RWPE2 (cell line): ENCODE measurements around the gene SPATA31C1.
A peak's percentile ranks its signal among the peaks of the same experiment; 100 is the strongest.
"Not testable (repeated sequence)": the region's sequence is repeated elsewhere in the genome, so short reads cannot be mapped to it uniquely, and the experiment has no call there.

Source experiments
- ATAC-seq: fragments of 200-7000 bp; cut with Tn5 transposase; 3 replicates; pipeline ENCODE4 v1.9.1; 2021; ENCODE audit warnings: low read depth
- DNase-seq: peaks from one replicate; pipeline ENCODE4 v3.0.0-alpha.2; 2020; ENCODE audit warnings: low spot score
- H3K27ac ChIP-seq: fragments of 450-650 bp; 2 replicates; pipeline ENCODE4 v1.5.1; 2017; ENCODE audit warnings: mild to moderate bottlenecking; ENCODE audit not compliant: poor library complexity, severe bottlenecking
- H3K27me3 ChIP-seq: fragments of 250-450 bp; sonication (Bioruptor Pico); 2 replicates; pipeline ENCODE4 v1.5.1; 2021; ENCODE audit warnings: mild to moderate bottlenecking, moderate library complexity; ENCODE audit not compliant: insufficient read depth, poor library complexity, severe bottlenecking
- H3K36me3 ChIP-seq: fragments of 250-450 bp; sonication (Bioruptor Pico); 2 replicates; pipeline ENCODE4 v1.5.1; 2020; ENCODE audit warnings: low read depth, mild to moderate bottlenecking, moderate library complexity
- H3K4me1 ChIP-seq: fragments of 250-450 bp; sonication (Bioruptor Pico); 2 replicates; pipeline ENCODE4 v1.5.1; 2021; ENCODE audit warnings: mild to moderate bottlenecking, moderate library complexity; ENCODE audit not compliant: insufficient read depth, poor library complexity, severe bottlenecking
- H3K4me3 ChIP-seq: fragments of 250-450 bp; sonication (Bioruptor Pico); 2 replicates; pipeline ENCODE4 v1.5.1; 2021; ENCODE audit warnings: mild to moderate bottlenecking, moderate library complexity; ENCODE audit not compliant: severe bottlenecking
- H3K9me3 ChIP-seq: fragments of 250-450 bp; sonication (Bioruptor Pico); 2 replicates; pipeline ENCODE4 v1.5.1; 2021; ENCODE audit warnings: mild to moderate bottlenecking, moderate library complexity; ENCODE audit not compliant: severe bottlenecking
- CTCF ChIP-seq: fragments of 450-650 bp; IDR thresholded peaks from one replicate; pipeline ENCODE4 v1.5.1; 2017; ENCODE audit warnings: mild to moderate bottlenecking, moderate library complexity; ENCODE audit not compliant: poor library complexity, severe bottlenecking

Gene SPATA31C1

GRCh38 chr9:87917662-87918061 lies at the start of gene SPATA31C1:
Gene SPATA31C1, plus strand, starts transcription at chr9:87917962.
- ATAC-seq, H3K4me3 ChIP-seq: not testable (repeated sequence)

GRCh38 chr9:87868175-87868574 lies 49.6 kb upstream of the SPATA31C1 start:
- H3K27ac ChIP-seq, result no peak overlapping the region
- peaks cover 1% of the 10 kb centered on the region for H3K4me1 ChIP-seq
- DNase-seq (no peak), ATAC-seq (no peak)
- TF ChIP-seq CTCF, result no peak
- H3K4me3 ChIP-seq, result no peak overlapping the region
- no peaks in the 10 kb centered on the region for H3K9me3 ChIP-seq
- H3K36me3 ChIP-seq, result no peaks in the 10 kb centered on the region
- no peaks in the 10 kb centered on the region for H3K27me3 ChIP-seq

More at GRCh38 chr9:87917662-87918061, at the start of gene SPATA31C1:
- not testable (repeated sequence) for DNase-seq, H3K9me3 ChIP-seq, H3K4me1 ChIP-seq, H3K27ac ChIP-seq, H3K27me3 ChIP-seq, H3K36me3 ChIP-seq

GRCh38 chr9:87868635-87869034 lies 49.1 kb upstream of the SPATA31C1 start:
- ATAC-seq (peak; percentile 17; the same call in 1 of the 3 replicates), DNase-seq (no peak)
- Histone ChIP-seq H3K4me1 (no peaks in the 10 kb centered on the region), H3K9me3 (no peaks in the 10 kb centered on the region), H3K36me3 (no peaks in the 10 kb centered on the region), H3K27me3 (no peaks in the 10 kb centered on the region), H3K4me3 (no peak overlapping the region), H3K27ac (no peak overlapping the region)
- TF ChIP-seq CTCF, result no peak

- TF ChIP-seq CTCF, result no peak
- peak; percentile 41; the same call in 2 of the 3 replicates for ATAC-seq
- Histone ChIP-seq H3K36me3 (no peaks in the 10 kb centered on the region), H3K4me3 (no peak overlapping the region), H3K27ac (no peak overlapping the region), H3K27me3 (no peaks in the 10 kb centered on the region), H3K9me3 (no peaks in the 10 kb centered on the region), H3K4me1 (no peaks in the 10 kb centered on the region)
- no peak for DNase-seq
These were observed 48.7 kb upstream of the SPATA31C1 start for GRCh38 chr9:87869082-87869481.

- H3K36me3 ChIP-seq, result no peaks in the 10 kb centered on the region
- no peak for ATAC-seq
- no peaks in the 10 kb centered on the region for H3K9me3 ChIP-seq
- H3K27me3 ChIP-seq, result no peaks in the 10 kb centered on the region
- H3K27ac ChIP-seq, result no peak overlapping the region
- no peaks in the 10 kb centered on the region for H3K4me1 ChIP-seq
- no peak overlapping the region for H3K4me3 ChIP-seq
- DNase-seq, result no peak
- no peak for TF ChIP-seq CTCF
These were observed 46.2 kb upstream of the SPATA31C1 start for GRCh38 chr9:87871425-87872078.
